K562 (cell line): ENCODE data around the gene UBE2D2. TPM values are rescaled to one million over a fixed set of nuclear protein-coding genes. Genes with fewer than 3 reads are reported as not detected.
A peak's percentile ranks its signal among the peaks of the same experiment; 100 is the strongest.

ENCODE experiments used
- BCOR ChIP-seq: fragments of 450-650 bp; IDR thresholded peaks from 2 replicates; pipeline ENCODE4 v1.6.1; 2016
- MGA ChIP-seq: fragments of 450-650 bp; IDR thresholded peaks from 2 replicates; pipeline ENCODE4 v1.6.1; 2016; ENCODE audit warnings: mild to moderate bottlenecking, moderate library complexity
- ZBTB8A ChIP-seq: fragments of 450-650 bp; IDR thresholded peaks from 2 replicates; pipeline ENCODE4 v1.6.1; 2018; ENCODE audit warnings: mild to moderate bottlenecking, moderate library complexity; ENCODE audit not compliant: partially characterized antibody
- ZNF224 ChIP-seq: sonication (generic); formaldehyde crosslinking; IDR thresholded peaks from 2 replicates; pipeline ENCODE4 v1.8.0; 2022; ENCODE audit warnings: mild to moderate bottlenecking, missing genetic modification reagents
- polyA plus RNA-seq, 8 experiments: library from polyadenylated mRNA; depleted of rRNA in 4 of 8; stranded (reverse) in 5 of 8; unstranded in 3 of 8; fragments of >200 nt; fragmentation: Nextera tagmentation in 2 of 8; fragmentation: Illumina TruSeq in 1 of 8; extraction: Ambion mirVana in 2 of 8; extraction: Trizol in 1 of 8; gene quantifications; 2 replicates each; pipeline versions ENCODE4 v1.2.1 to v1.2.3, GENCODE V29; 2011 to 2014; ENCODE audit warnings: inconsistent platforms in 1 of 8, missing spikeins in 1 of 8
- total RNA-seq, 7 experiments: library from RNA; depleted of rRNA in 6 of 7; stranded (reverse); fragments of >200 nt in 6 of 7; fragmentation: Illumina TruSeq in 2 of 7; extraction: Trizol in 2 of 7; gene quantifications; 2 replicates each; pipeline versions ENCODE4 v1.2.1 to v1.2.3, GENCODE V29; 2011 to 2021; ENCODE audit warnings: low replicate concordance in 1 of 7

UBE2D2 gene
- total and polyA plus RNA-seq, 9 of the 15 experiments (the other 6 are each of a cell fraction or from before 2014, with no cell fraction given) = 53.6 to 198 (median 122) TPM

GRCh38 chr5:139663207-139664085 lies 102.3 kb downstream of the UBE2D2 start (continued):
- no peak for TF ChIP-seq MGA
- TF ChIP-seq ZBTB8A = no peak
- peak; percentile 12; the same call in 1 of the 2 replicates for TF ChIP-seq BCOR
- no peak for TF ChIP-seq ZNF224 (CRISPR knock-in tag)
